Measurements from ENCODE around the gene ZNF777. TPM values are rescaled to one million over a fixed set of nuclear protein-coding genes. Genes with fewer than 3 reads are reported as not detected.

The ZNF777 gene
- total and polyA plus RNA-seq, 8 donors, result 1.2 to 15.2 (median 5.3) TPM

- TF ChIP-seq CTCF (IDR thresholded peaks at IDR 0.05) (no peak), POLR2AphosphoS5 (IDR thresholded peaks at IDR 0.05) (no peak), EP300 (IDR thresholded peaks at IDR 0.05) (no peak), POLR2A (IDR thresholded peaks at IDR 0.05) (no peak)
- intact Hi-C loops (cut with DNase I; ENCODE audit: low total_unique reads), result no loop called here
These were observed 30.7 kb downstream of the ZNF777 start for GRCh38 chr7:149430192-149430591.

GRCh38 chr7:149427893-149428292, 33.0 kb downstream of the ZNF777 start:
- Histone ChIP-seq H3K36me3 (peaks cover 12 to 31% (median 28%) of the 10 kb centered on the region in 4 donors), H3K27me3 (no peaks in the 10 kb centered on the region), H3K4me1 (peaks cover 1 to 10% (median 6%) of the 10 kb centered on the region in 4 donors), H3K9me3 (no peaks in the 10 kb centered on the region), H3K4me3 (no peak overlapping the region), H3K27ac (no peak overlapping the region)
- TF ChIP-seq CTCF (IDR thresholded peaks at IDR 0.05), result no peak
- TF ChIP-seq POLR2AphosphoS5 (IDR thresholded peaks at IDR 0.05), result no peak
- TF ChIP-seq EP300 (IDR thresholded peaks at IDR 0.05), result no peak
- TF ChIP-seq POLR2A (IDR thresholded peaks at IDR 0.05), result no peak
- DNase-seq, result no peak
- intact Hi-C loops (cut with DNase I; ENCODE audit: low total_unique reads), result no loop called here
- WGBS, 5 donors, result 86 to 98% (median 90%) methylated on average over 2 of the region's 2 CpGs

More at GRCh38 chr7:149430192-149430591, 30.7 kb downstream of the ZNF777 start:
- Histone ChIP-seq H3K27ac (no peak overlapping the region), H3K4me3 (no peak overlapping the region), H3K36me3 (peaks cover 22 to 54% (median 51%) of the 10 kb centered on the region in 4 donors), H3K9me3 (no peaks in the 10 kb centered on the region), H3K27me3 (no peaks in the 10 kb centered on the region), H3K4me1 (no peaks in the 10 kb centered on the region)
- no peak for DNase-seq
- WGBS, 5 donors, result 80 to 91% (median 87%) methylated on average over 4 of the region's 4 CpGs

- Histone ChIP-seq H3K36me3 (peaks cover 6 to 24% (median 21%) of the 10 kb centered on the region in 4 donors), H3K4me1 (peaks cover 6 to 14% (median 11%) of the 10 kb centered on the region in 4 donors), H3K27ac (no peak overlapping the region), H3K27me3 (no peaks in the 10 kb centered on the region), H3K4me3 (no peak overlapping the region), H3K9me3 (no peaks in the 10 kb centered on the region)
- TF ChIP-seq POLR2AphosphoS5 (IDR thresholded peaks at IDR 0.05), result no peak
- TF ChIP-seq POLR2A (IDR thresholded peaks at IDR 0.05), result no peak
- TF ChIP-seq CTCF (IDR thresholded peaks at IDR 0.05), result no peak
- no peak for TF ChIP-seq EP300 (IDR thresholded peaks at IDR 0.05)
- WGBS, 5 donors, result 82 to 91% (median 89%) methylated on average over 4 of the region's 4 CpGs
- DNase-seq, result no peak
- intact Hi-C loops (cut with DNase I; ENCODE audit: low total_unique reads), result no loop called here
These were observed 33.7 kb downstream of the ZNF777 start for GRCh38 chr7:149427096-149427680.

- Histone ChIP-seq H3K9me3 (no peaks in the 10 kb centered on the region), H3K4me3 (peak overlapping the region; percentile 7 to 56 (median 46)), H3K36me3 (no peaks in the 10 kb centered on the region), H3K27ac (peak overlapping the region; percentile 72 to 81 (median 74)), H3K27me3 (no peaks in the 10 kb centered on the region), H3K4me1 (peaks cover 6 to 20% (median 17%) of the 10 kb centered on the region in 4 donors)
- intact Hi-C loops (cut with DNase I; ENCODE audit: low total_unique reads), result no loop called here
- WGBS, 5 donors, result 17 to 39% (median 26%) methylated on average over 24 of the region's 24 CpGs
- DNase-seq, result peak in 1 of 2 donors; percentile 67
- TF ChIP-seq CTCF (IDR thresholded peaks at IDR 0.05) (no peak), EP300 (IDR thresholded peaks at IDR 0.05) (no peak), POLR2A (IDR thresholded peaks at IDR 0.05) (no peak), POLR2AphosphoS5 (IDR thresholded peaks at IDR 0.05) (no peak)
These were observed 37.3 kb downstream of the ZNF777 start for GRCh38 chr7:149423449-149424110.
